ENCODE measurements around the gene GABARAPL2.

GABARAPL2 gene

GRCh38 chr16:75527825-75528299, 38.3 kb upstream of the GABARAPL2 start:
- no peak for ATAC-seq
- no peak for TF ChIP-seq ZNF8 (CRISPR knock-in tag; IDR thresholded peaks at IDR 0.05)
- no peak for TF ChIP-seq RARB (CRISPR knock-in tag; IDR thresholded peaks at IDR 0.05)
- TF ChIP-seq ZC3H10 (CRISPR knock-in tag; IDR thresholded peaks at IDR 0.05): no peak
- no peak for TF ChIP-seq ZFP3 (CRISPR knock-in tag; IDR thresholded peaks at IDR 0.05)
- no peak for TF ChIP-seq ZNF565 (CRISPR knock-in tag; conservative IDR thresholded peaks at IDR 0.05; ENCODE audit: low read depth)
- no peak for TF ChIP-seq ISL1 (CRISPR knock-in tag; IDR thresholded peaks at IDR 0.05)
- no peak for TF ChIP-seq TCF4 (CRISPR knock-in tag; IDR thresholded peaks at IDR 0.05; ENCODE audit: borderline replicate concordance)
- TF ChIP-seq, protein P1, sequence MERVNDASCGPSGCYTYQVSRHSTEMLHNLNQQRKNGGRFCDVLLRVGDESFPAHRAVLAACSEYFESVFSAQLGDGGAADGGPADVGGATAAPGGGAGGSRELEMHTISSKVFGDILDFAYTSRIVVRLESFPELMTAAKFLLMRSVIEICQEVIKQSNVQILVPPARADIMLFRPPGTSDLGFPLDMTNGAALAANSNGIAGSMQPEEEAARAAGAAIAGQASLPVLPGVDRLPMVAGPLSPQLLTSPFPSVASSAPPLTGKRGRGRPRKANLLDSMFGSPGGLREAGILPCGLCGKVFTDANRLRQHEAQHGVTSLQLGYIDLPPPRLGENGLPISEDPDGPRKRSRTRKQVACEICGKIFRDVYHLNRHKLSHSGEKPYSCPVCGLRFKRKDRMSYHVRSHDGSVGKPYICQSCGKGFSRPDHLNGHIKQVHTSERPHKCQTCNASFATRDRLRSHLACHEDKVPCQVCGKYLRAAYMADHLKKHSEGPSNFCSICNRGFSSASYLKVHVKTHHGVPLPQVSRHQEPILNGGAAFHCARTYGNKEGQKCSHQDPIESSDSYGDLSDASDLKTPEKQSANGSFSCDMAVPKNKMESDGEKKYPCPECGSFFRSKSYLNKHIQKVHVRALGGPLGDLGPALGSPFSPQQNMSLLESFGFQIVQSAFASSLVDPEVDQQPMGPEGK (CRISPR knock-in tag; IDR thresholded peaks at IDR 0.05; ENCODE audit: borderline replicate concordance): no peak
- TF ChIP-seq, protein P2, sequence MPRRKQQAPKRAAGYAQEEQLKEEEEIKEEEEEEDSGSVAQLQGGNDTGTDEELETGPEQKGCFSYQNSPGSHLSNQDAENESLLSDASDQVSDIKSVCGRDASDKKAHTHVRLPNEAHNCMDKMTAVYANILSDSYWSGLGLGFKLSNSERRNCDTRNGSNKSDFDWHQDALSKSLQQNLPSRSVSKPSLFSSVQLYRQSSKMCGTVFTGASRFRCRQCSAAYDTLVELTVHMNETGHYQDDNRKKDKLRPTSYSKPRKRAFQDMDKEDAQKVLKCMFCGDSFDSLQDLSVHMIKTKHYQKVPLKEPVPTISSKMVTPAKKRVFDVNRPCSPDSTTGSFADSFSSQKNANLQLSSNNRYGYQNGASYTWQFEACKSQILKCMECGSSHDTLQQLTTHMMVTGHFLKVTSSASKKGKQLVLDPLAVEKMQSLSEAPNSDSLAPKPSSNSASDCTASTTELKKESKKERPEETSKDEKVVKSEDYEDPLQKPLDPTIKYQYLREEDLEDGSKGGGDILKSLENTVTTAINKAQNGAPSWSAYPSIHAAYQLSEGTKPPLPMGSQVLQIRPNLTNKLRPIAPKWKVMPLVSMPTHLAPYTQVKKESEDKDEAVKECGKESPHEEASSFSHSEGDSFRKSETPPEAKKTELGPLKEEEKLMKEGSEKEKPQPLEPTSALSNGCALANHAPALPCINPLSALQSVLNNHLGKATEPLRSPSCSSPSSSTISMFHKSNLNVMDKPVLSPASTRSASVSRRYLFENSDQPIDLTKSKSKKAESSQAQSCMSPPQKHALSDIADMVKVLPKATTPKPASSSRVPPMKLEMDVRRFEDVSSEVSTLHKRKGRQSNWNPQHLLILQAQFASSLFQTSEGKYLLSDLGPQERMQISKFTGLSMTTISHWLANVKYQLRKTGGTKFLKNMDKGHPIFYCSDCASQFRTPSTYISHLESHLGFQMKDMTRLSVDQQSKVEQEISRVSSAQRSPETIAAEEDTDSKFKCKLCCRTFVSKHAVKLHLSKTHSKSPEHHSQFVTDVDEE (CRISPR knock-in tag; IDR thresholded peaks at IDR 0.05): no peak
- TF ChIP-seq, protein P3, sequence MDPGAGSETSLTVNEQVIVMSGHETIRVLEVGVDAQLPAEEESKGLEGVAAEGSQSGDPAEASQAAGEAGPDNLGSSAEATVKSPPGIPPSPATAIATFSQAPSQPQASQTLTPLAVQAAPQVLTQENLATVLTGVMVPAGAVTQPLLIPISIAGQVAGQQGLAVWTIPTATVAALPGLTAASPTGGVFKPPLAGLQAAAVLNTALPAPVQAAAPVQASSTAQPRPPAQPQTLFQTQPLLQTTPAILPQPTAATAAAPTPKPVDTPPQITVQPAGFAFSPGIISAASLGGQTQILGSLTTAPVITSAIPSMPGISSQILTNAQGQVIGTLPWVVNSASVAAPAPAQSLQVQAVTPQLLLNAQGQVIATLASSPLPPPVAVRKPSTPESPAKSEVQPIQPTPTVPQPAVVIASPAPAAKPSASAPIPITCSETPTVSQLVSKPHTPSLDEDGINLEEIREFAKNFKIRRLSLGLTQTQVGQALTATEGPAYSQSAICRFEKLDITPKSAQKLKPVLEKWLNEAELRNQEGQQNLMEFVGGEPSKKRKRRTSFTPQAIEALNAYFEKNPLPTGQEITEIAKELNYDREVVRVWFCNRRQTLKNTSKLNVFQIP (CRISPR knock-in tag; IDR thresholded peaks at IDR 0.05; ENCODE audit: borderline replicate concordance, low read depth): no peak

- no peak for ATAC-seq
- no peak for TF ChIP-seq GLIS3 (CRISPR knock-in tag; IDR thresholded peaks at IDR 0.05)
- no peak for TF ChIP-seq ZFP30 (CRISPR knock-in tag; IDR thresholded peaks at IDR 0.05)
- no peak for TF ChIP-seq BACH2 (CRISPR knock-in tag; IDR thresholded peaks at IDR 0.05; ENCODE audit: borderline replicate concordance)
- TF ChIP-seq, protein P3 (CRISPR knock-in tag; IDR thresholded peaks at IDR 0.05; ENCODE audit: borderline replicate concordance, low read depth): no peak
- no peak for TF ChIP-seq ARNTL (CRISPR knock-in tag; IDR thresholded peaks at IDR 0.05; ENCODE audit: borderline replicate concordance, low read depth)
- TF ChIP-seq, protein P1 (CRISPR knock-in tag; IDR thresholded peaks at IDR 0.05; ENCODE audit: borderline replicate concordance): no peak
- no peak for TF ChIP-seq TOX (CRISPR knock-in tag; IDR thresholded peaks at IDR 0.05; ENCODE audit: borderline replicate concordance)
These were observed 36.9 kb upstream of the GABARAPL2 start for GRCh38 chr16:75529056-75529905.

DNA sequence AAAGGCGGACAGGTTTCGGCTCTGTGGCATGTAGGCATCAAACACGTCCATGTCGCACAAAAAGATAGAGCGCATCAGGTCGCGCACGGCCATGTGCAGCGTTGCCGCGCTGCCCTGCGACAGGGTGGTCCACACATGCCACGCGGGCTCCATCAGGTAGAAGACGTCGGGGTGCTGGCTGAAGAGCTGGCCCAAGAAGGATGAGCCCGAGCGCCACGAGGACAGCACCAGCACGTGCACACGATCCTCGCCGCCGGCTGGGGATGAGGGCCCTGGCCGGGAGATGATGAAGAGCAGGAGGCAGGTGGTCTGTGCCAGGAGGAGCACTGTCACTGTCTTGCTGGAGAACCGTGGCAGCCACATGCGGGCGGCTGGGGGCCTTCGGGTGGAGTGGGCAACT, 36.2 kb upstream of the GABARAPL2 start:
- ATAC-seq: no peak
- TF ChIP-seq ZNF8 (CRISPR knock-in tag; IDR thresholded peaks at IDR 0.05) (no peak), ISL1 (CRISPR knock-in tag; IDR thresholded peaks at IDR 0.05) (no peak), RARB (CRISPR knock-in tag; IDR thresholded peaks at IDR 0.05) (no peak), ZNF565 (CRISPR knock-in tag; conservative IDR thresholded peaks at IDR 0.05; ENCODE audit: low read depth) (no peak), TCF4 (CRISPR knock-in tag; IDR thresholded peaks at IDR 0.05; ENCODE audit: borderline replicate concordance) (no peak), ARNTL (CRISPR knock-in tag; IDR thresholded peaks at IDR 0.05; ENCODE audit: borderline replicate concordance, low read depth) (no peak), CSRNP3 (CRISPR knock-in tag; IDR thresholded peaks at IDR 0.05) (no peak), ESRRG (CRISPR knock-in tag; IDR thresholded peaks at IDR 0.05) (no peak), OSR1 (CRISPR knock-in tag; IDR thresholded peaks at IDR 0.05) (no peak), CREB5 (CRISPR knock-in tag; IDR thresholded peaks at IDR 0.05; ENCODE audit: low read depth) (no peak), ZFP3 (CRISPR knock-in tag; IDR thresholded peaks at IDR 0.05) (no peak), ZC3H10 (CRISPR knock-in tag; IDR thresholded peaks at IDR 0.05) (no peak), PPARA (CRISPR knock-in tag; IDR thresholded peaks at IDR 0.05; ENCODE audit: borderline replicate concordance) (no peak), GLIS3 (CRISPR knock-in tag; IDR thresholded peaks at IDR 0.05) (no peak), ZNF70 (CRISPR knock-in tag; IDR thresholded peaks at IDR 0.05) (no peak)
